ENCODE results near the gene RNASE8.

RNASE8 gene

GRCh38 chr14:21074398-21075272, 17.0 kb downstream of the RNASE8 start:
- FAIRE-seq: no peak

GRCh38 chr14:21075719-21076437, 18.3 kb downstream of the RNASE8 start:
- FAIRE-seq: no peak

GRCh38 chr14:21077672-21078071, 20.1 kb downstream of the RNASE8 start:
- FAIRE-seq: no peak

GRCh38 chr14:21078287-21078686, 20.7 kb downstream of the RNASE8 start:
- FAIRE-seq: no peak

- no peak for FAIRE-seq
Measured at GRCh38 chr14:21078726-21079125, 21.1 kb downstream of the RNASE8 start.

- no peak for FAIRE-seq
Measured at GRCh38 chr14:21081521-21082142, 24.0 kb downstream of the RNASE8 start.

GRCh38 chr14:21083565-21084325, 26.1 kb downstream of the RNASE8 start:
- FAIRE-seq: no peak

GRCh38 chr14:21084396-21084795, 26.8 kb downstream of the RNASE8 start:
- no peak for FAIRE-seq

- no peak for FAIRE-seq
Measured at GRCh38 chr14:21084998-21085853, 27.6 kb downstream of the RNASE8 start.

GRCh38 chr14:21086908-21087293, 29.3 kb downstream of the RNASE8 start:
- no peak for FAIRE-seq

GRCh38 chr14:21087294-21088091, 29.9 kb downstream of the RNASE8 start:
- no peak for FAIRE-seq

GRCh38 chr14:21088687-21089086, 31.1 kb downstream of the RNASE8 start:
- FAIRE-seq: no peak

- FAIRE-seq: no peak
Measured at GRCh38 chr14:21089271-21089670, 31.6 kb downstream of the RNASE8 start.

- FAIRE-seq: no peak
Measured at GRCh38 chr14:21089877-21090193, 32.2 kb downstream of the RNASE8 start.

- FAIRE-seq: no peak
Measured at GRCh38 chr14:21090194-21090939, 32.7 kb downstream of the RNASE8 start.

- no peak for FAIRE-seq
Measured at GRCh38 chr14:21090940-21091663, 33.5 kb downstream of the RNASE8 start.

GRCh38 chr14:21091821-21092272, 34.2 kb downstream of the RNASE8 start:
- FAIRE-seq: no peak

GRCh38 chr14:21092273-21093011, 34.8 kb downstream of the RNASE8 start:
- no peak for FAIRE-seq

- FAIRE-seq: no peak
Measured at GRCh38 chr14:21093018-21093417, 35.4 kb downstream of the RNASE8 start.
